ENCODE results near the gene DCTD. TPM values are rescaled to one million over a fixed set of nuclear protein-coding genes. Genes with fewer than 3 reads are reported as not detected.
A peak's percentile ranks its signal among the peaks of the same experiment; 100 is the strongest.

Gene DCTD
- total and polyA plus RNA-seq, 2 of the 13 experiments (the other 11 are each of a cell fraction or from before 2014, with no cell fraction given): 85.1 to 95.3 TPM

- TF ChIP-seq SP1 (IDR thresholded peaks at IDR 0.05) (no peak), SP1 (CRISPR knock-in tag; IDR thresholded peaks at IDR 0.05) (no peak), ARID4A (CRISPR knock-in tag; IDR thresholded peaks at IDR 0.05; ENCODE audit: borderline replicate concordance) (peak; percentile 67; the same call in 1 of the 2 replicates), ZNF446 (CRISPR knock-in tag; IDR thresholded peaks at IDR 0.05) (no peak), ZNF207 (IDR thresholded peaks at IDR 0.05; ENCODE audit: borderline replicate concordance) (no peak), ZNF317 (CRISPR knock-in tag; IDR thresholded peaks at IDR 0.05) (0 out of 2 replicates have a peak, but pooled peaks have one; percentile 31), MIER2 (CRISPR knock-in tag; IDR thresholded peaks at IDR 0.05) (0 out of 2 replicates have a peak, but pooled peaks have one; percentile 35), POLR2A (IDR thresholded peaks at IDR 0.05; ENCODE audit: insufficient read depth in 1 of 2, low read depth in 2 of 2, low read length in 2 of 2) (0 out of 4 replicates have a peak, but pooled peaks of 1 of the 2 experiments have one; percentile 10), KDM1A (CRISPR knock-in tag; IDR thresholded peaks at IDR 0.05) (peak; percentile 96), ZNF749 (CRISPR knock-in tag; IDR thresholded peaks at IDR 0.05; ENCODE audit: borderline replicate concordance) (no peak), TP53 (CRISPR knock-in tag; conservative IDR thresholded peaks at IDR 0.05) (no peak), POLR2AphosphoS5 (IDR thresholded peaks at IDR 0.05; ENCODE audit: low read depth, low read length) (0 out of 2 replicates have a peak, but pooled peaks have one; percentile 21), CREB1 (IDR thresholded peaks at IDR 0.05) (no peak), CREB1 (CRISPR knock-in tag; IDR thresholded peaks at IDR 0.05) (no peak; the same call in 1 of the 2 replicates), GABPA (IDR thresholded peaks at IDR 0.05; ENCODE audit: low read depth, low read length) (no peak), GABPA (CRISPR knock-in tag; IDR thresholded peaks at IDR 0.05; ENCODE audit: low read depth) (peak; percentile 39; the same call in 1 of the 2 replicates), PBX3 (CRISPR knock-in tag; IDR thresholded peaks at IDR 0.05; ENCODE audit: borderline replicate concordance) (no peak), ZNF850 (CRISPR knock-in tag; conservative IDR thresholded peaks at IDR 0.05) (no peak), HOXA5 (CRISPR knock-in tag; IDR thresholded peaks at IDR 0.05) (0 out of 2 replicates have a peak, but pooled peaks have one; percentile 17), ZNF337 (CRISPR knock-in tag; IDR thresholded peaks at IDR 0.05; ENCODE audit: borderline replicate concordance, low read depth) (0 out of 2 replicates have a peak, but pooled peaks have one; percentile 35), ZNF101 (CRISPR knock-in tag; IDR thresholded peaks at IDR 0.05; ENCODE audit: borderline replicate concordance, low read depth) (no peak), ZNF773 (CRISPR knock-in tag; IDR thresholded peaks at IDR 0.05; ENCODE audit: borderline replicate concordance) (no peak), HMGXB4 (CRISPR knock-in tag; IDR thresholded peaks at IDR 0.05; ENCODE audit: borderline replicate concordance in 1 of 2, low read depth in 1 of 2) (peak; percentile 51 to 67; a peak in 2 of 4 replicates), NFKB2 (CRISPR knock-in tag; IDR thresholded peaks at IDR 0.05; ENCODE audit: borderline replicate concordance) (no peak), SIN3A (IDR thresholded peaks at IDR 0.05; ENCODE audit: borderline replicate concordance, low read depth, low read length) (no peak)
Observed at GRCh38 chr4:182877326-182877883, 39.8 kb downstream of the DCTD start (continued).

Data from HepG2 (cell line).